Measurements from ENCODE around the gene ADGRB3.

The ADGRB3 gene

DNA sequence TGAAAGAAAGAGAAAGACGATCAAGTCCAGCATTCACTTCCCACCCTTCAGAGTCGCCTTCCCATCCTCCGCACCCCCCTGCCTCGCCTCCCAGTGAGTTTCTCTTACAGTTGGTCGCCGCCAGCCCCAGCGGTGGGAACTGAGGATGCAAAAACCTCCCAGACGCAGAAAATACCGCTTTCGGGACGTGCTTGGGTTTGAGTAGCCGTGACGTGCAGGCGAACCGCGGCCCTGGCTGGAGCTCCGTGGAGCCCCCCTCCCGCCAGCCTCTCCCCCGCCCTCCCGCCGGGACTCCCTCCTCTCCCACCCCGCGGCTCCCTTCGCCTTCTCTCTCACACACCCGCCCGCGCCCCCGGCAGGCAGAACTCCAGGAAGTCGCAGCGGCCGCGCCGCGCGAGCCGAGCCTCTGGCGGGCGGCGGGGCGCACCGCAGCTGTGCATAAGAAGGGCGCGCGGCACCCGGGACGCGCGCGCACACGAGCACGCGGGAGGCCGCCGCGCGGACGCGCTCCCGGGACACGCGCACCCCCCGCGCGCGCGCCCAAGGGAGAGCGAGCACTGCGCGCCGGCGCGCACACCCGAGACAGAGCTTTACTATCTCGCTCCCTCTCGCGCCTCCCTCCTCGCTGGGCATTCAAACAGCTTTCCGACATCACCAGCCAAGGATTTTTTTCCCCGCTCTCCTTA, at the start of gene ADGRB3:
Gene ADGRB3 (plus strand): TSS at position 557 of the 686 bp plus-strand sequence. CDS start 3,394 bp downstream, outside the sequence.
- Histone ChIP-seq H3K4me3 (replicated peaks; ENCODE audit: low read depth, low read length) (peak within 1 kb of the TSS; percentile 59), H3K36me3 (ENCODE audit: control insufficient read depth, insufficient read depth, low read length) (no peaks in the 10 kb centered on the region), H3K27me3 (replicated peaks; ENCODE audit: control insufficient read depth, insufficient read depth, low read length) (peaks cover 1% of the 10 kb centered on the region)
- TF ChIP-seq, protein P1, sequence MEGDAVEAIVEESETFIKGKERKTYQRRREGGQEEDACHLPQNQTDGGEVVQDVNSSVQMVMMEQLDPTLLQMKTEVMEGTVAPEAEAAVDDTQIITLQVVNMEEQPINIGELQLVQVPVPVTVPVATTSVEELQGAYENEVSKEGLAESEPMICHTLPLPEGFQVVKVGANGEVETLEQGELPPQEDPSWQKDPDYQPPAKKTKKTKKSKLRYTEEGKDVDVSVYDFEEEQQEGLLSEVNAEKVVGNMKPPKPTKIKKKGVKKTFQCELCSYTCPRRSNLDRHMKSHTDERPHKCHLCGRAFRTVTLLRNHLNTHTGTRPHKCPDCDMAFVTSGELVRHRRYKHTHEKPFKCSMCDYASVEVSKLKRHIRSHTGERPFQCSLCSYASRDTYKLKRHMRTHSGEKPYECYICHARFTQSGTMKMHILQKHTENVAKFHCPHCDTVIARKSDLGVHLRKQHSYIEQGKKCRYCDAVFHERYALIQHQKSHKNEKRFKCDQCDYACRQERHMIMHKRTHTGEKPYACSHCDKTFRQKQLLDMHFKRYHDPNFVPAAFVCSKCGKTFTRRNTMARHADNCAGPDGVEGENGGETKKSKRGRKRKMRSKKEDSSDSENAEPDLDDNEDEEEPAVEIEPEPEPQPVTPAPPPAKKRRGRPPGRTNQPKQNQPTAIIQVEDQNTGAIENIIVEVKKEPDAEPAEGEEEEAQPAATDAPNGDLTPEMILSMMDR (IDR thresholded peaks at IDR 0.05; ENCODE audit: insufficient read depth, low read length, poor library complexity, severe bottlenecking): no peak
- DNase-seq (ENCODE audit: extremely low read depth, insufficient read length): peak; percentile 70

DNA sequence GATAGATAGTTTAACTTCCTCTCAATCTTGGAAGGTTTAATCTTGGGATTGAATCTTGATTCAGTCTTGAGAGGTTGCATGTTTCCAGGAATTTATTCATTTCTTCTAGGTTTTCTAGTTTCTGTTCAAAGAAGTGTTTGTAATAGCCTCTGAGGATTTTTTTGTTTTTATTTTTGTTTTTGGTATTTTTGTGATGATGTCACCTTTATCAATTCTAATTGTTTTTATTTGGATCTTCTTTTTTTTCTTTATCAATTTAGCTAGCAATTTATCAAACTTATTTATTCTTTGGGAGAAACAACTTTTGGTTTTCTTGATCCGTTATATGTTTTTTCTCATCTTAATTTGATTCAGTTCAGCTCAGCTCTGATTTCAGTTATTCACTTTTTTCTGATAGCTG, 41.5 kb upstream of the ADGRB3 start:
- no peak overlapping the region for H3K4me3 ChIP-seq (replicated peaks; ENCODE audit: low read depth, low read length)
- DNase-seq (ENCODE audit: extremely low read depth, insufficient read length): no peak

DNA sequence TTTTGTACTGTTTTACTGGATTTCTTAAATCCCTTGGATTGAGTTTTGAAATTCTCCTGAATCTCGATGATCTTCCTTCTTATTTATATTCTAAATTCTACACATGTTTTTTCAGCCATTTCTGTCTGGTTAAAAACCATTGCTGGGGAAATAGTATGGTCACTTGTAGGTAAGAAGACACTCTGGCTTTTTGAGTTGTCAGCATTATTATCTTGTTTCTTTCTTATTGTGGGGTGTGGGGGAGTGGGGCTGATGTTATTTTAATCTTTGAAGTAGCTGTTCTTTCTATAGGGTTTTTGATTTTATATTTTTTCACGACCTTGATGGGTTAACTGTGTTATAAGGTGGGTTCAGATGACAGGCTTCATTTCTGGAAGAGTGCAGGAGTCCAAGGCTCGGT, 37.4 kb upstream of the ADGRB3 start:
- TF ChIP-seq, protein P1 (IDR thresholded peaks at IDR 0.05; ENCODE audit: insufficient read depth, low read length, poor library complexity, severe bottlenecking): no peak
- no peak overlapping the region for H3K4me3 ChIP-seq (replicated peaks; ENCODE audit: low read depth, low read length)
- no peaks in the 10 kb centered on the region for H3K36me3 ChIP-seq (ENCODE audit: control insufficient read depth, insufficient read depth, low read length)
- DNase-seq (ENCODE audit: extremely low read depth, insufficient read length): no peak
- no peaks in the 10 kb centered on the region for H3K27me3 ChIP-seq (replicated peaks; ENCODE audit: control insufficient read depth, insufficient read depth, low read length)

More for the DNA sequence above, 41.5 kb upstream of the ADGRB3 start:
- H3K27me3 ChIP-seq (replicated peaks; ENCODE audit: control insufficient read depth, insufficient read depth, low read length): no peaks in the 10 kb centered on the region
- TF ChIP-seq, protein P1 (IDR thresholded peaks at IDR 0.05; ENCODE audit: insufficient read depth, low read length, poor library complexity, severe bottlenecking): no peak
- no peaks in the 10 kb centered on the region for H3K36me3 ChIP-seq (ENCODE audit: control insufficient read depth, insufficient read depth, low read length)

DNA sequence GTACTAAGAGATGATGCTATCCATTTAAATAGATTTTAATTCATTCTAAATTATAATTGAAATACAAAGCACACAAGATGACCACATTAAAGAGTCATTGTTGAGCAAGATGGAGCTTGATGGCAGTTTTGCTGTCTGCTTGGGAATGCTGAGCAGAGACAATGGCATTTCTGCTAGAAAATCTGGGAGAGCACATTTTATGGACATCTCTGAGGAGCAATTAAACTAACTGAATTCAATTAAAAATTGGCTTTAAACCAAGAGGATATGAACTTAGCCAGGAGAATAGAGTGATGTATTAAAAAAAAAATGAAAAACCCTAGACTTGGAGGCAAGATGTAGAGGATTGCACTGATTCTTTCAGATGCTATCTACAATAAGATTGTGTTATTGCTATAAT, 19.1 kb upstream of the ADGRB3 start:
- no peak for DNase-seq (ENCODE audit: extremely low read depth, insufficient read length)
- no peaks in the 10 kb centered on the region for H3K36me3 ChIP-seq (ENCODE audit: control insufficient read depth, insufficient read depth, low read length)
- TF ChIP-seq, protein P1 (IDR thresholded peaks at IDR 0.05; ENCODE audit: insufficient read depth, low read length, poor library complexity, severe bottlenecking): no peak
- H3K27me3 ChIP-seq (replicated peaks; ENCODE audit: control insufficient read depth, insufficient read depth, low read length): no peaks in the 10 kb centered on the region
- H3K4me3 ChIP-seq (replicated peaks; ENCODE audit: low read depth, low read length): no peak overlapping the region

DNA sequence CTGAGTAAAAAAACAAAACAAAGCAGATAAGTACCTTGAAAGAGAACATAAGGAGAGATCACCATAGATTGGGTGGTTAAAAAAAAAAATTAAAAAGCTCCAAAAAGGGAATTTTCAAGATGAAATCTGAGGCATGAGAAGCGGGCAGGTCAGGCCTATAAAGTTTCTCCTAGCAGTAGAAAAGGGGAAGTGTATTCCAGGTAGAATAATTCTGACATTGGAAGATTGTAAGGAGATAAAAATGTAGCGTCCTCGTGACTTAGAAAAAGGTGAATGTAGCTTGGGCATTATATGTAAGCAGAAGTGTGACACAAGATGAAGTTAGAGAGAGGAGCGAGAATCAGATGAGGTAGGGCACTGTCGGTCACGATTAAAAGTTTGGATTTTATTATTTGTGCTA, 9.1 kb upstream of the ADGRB3 start:
- no peak for DNase-seq (ENCODE audit: extremely low read depth, insufficient read length)
- H3K4me3 ChIP-seq (replicated peaks; ENCODE audit: low read depth, low read length): no peak overlapping the region
- no peaks in the 10 kb centered on the region for H3K27me3 ChIP-seq (replicated peaks; ENCODE audit: control insufficient read depth, insufficient read depth, low read length)
- TF ChIP-seq, protein P1 (IDR thresholded peaks at IDR 0.05; ENCODE audit: insufficient read depth, low read length, poor library complexity, severe bottlenecking): no peak
- H3K36me3 ChIP-seq (ENCODE audit: control insufficient read depth, insufficient read depth, low read length): no peaks in the 10 kb centered on the region

Measured in GM06990 (cell line).